ENCODE measurements around the gene C1orf159.
"Not testable (repeated sequence)": the region's sequence is repeated elsewhere in the genome, so short reads cannot be mapped to it uniquely, and the experiment has no call there.

Gene C1orf159

DNA sequence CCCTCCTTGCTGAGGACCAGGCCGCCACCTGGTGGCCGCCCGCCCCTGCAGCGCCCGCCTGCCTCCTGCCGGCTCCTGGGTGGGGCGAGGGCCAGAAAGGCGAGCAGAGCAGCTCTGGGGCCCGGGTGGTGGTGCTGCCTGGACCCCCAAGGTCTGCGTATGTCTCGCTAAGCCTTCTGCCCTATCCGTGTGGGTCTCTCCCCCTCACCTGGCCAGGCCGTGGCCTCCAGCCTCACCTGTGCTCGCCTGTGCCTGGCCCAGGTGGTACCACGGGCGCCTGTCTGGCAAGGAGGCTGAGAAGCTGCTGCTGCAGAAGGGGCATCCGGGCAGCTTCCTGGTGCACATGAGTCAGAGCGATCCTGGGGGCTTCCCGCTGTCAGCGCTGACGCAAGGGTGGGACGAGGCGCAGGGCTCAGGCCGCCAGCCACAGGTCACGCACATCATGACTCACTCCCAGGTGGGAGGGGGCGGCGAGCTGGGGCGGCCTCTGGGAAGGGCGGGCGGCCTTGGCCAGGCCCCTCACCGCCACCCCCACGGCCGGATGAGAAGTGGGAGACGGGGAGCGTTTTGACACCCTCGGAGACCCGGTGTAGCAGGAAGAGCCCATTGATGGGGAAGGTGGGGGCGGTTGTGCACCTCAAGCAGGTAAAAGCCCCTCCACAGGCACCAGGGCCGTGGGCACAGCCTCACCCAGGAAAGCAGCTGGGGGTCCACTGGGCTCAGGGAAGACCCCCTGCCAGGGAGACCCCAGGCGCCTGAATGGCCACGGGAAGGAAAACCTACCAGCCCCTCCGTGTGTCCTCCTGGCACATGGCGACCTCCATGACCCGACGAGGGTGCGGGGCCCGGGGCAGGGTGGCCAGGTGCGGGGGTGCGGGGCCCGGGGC lies 51.7 kb downstream of the C1orf159 start:
- no peak for DNase-seq

DNA sequence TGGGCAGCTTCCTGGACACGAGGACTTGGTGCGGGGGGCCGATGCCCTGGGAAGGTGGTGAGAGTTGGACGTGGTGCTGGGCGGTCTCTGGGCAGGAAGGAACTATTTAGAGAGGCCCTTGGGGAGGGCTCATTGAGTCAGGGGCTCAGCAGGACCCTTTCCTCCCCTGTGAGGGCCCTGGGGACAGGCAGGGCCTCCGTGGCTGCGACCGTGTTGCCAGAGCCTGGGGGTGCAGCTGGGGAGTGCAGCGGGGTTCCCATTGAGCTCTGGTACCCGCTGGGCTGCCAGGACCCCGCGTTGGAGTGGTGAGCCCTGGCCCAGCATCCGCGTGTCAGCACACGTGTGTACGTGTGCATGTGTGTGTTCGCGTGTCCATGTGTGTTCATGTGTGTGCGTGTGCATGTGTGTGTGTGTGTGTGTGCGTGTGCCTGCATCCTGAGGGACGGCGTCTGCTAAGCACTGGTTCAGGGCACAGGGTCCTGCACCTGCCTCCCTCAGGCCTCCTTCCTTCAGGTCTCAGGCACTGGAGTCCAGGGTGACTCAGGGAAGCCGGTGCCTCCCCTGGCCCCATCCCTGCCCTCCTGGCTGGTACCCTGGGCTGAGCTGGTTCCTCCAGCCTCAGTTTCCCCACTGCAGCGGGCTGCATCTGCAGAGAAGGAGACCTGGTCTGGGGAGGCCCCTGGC lies 52.5 kb downstream of the C1orf159 start:
- DNase-seq, result no peak

GRCh38 chr1:1062348-1063163 lies 53.3 kb downstream of the C1orf159 start:
- no peak for DNase-seq

DNA sequence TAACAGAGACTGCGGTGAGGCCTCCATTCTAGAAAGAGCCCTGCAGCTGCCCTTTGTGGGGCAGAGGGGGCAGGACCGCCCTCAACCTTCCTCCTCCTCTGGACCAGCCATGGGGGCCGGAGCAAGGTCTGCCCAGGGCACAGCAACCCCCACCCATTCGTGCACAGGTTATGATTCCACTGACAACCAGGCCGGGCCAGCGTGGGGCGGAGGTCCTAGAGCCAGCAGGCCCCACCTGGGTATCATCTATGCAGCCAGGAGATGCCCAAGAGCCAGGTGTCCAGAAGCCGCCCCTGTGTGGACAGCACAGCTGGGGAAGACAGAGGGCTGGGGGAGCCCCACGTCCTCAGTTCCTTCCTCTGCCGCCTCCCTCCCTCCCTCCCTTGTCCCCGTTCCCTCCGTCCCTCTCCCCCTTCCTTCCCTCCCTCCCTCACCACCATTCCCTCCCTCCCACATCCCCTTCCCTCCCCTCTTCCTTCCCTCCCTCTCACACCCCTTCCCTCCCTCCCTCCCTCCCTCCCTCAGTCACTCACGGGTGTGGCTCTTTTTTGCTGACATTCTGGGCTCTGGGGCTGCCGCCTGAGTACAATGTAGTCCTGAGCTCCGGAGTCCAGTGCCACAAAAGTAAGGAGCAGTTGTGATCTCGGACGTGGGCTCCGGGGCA lies 54.1 kb downstream of the C1orf159 start:
- DNase-seq, result no peak

DNA sequence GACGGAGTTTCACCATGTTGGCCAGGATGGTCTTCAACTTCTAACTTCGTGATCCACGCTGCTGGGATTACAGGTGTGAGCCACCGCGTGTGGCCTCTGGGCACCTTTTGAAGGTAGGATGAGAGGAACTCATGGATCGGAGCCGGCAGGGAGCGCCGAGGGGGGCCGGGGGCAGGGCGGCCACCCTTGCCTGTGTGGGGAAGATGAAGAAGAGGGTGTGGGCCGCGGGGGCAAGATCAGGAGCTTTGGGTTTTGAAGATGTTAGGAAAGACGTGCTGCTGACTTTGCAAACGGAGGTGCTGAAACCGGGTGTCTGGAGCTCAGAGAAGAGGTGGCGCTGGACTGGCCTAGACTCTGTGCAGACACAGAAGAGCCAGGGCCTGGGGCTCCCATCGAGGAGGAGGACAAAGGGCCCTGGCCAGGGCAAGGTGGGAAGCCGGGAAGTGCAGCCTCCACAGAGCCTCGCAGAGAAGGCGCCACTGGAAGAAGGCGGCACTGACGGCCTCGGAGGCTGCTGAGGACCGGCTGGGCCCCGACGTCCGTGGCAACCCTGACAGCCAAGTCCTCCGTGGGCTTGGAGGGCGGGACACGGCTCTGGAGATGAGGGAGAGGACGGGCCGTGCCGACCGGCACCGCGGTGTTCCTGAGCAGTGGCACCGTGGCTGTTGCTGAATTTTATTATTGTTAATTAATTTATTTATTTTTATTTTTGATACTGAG lies 55.4 kb downstream of the C1orf159 start:
- no peak for DNase-seq

DNA sequence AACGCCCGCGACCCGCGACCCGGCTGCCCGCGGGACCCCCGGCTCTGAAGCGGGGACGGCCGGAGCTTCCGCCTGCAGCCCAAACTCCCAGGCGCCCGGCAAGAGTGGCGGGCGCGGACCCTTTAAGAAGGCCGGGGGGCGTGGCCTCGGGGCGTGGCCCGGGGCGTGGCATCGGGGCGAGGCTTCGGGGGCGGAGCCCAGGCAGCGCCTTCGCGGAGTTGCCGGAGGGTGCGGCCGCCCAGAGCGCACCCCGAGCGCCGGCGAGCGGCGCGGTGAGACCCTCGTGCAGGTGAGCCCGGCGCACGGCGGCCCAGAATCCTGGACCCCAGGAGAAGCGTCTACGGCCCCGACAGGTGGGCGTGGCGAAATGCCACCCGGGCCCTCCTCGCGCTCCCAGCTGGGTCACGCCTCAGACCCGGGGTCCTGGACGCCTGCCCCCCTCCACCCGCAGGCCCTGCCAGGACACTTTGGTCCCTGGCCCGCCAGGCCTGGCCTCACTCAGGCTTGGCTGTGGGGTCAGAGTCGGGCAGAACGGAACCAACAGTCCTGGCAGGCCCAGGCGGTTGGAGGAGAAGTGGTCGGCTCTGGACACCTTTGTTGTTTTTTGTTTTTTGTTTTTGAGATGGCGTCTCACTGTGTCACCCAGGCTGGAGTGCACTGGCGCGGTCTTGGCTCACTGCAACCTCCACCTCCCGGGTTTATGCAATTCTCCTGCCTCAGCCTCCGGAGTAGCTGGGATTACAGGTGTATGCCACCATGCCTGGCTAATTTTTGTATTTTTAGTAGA lies 56.2 kb downstream of the C1orf159 start:
- DNase-seq, result no peak

GRCh38 chr1:1058921-1059493 lies 56.9 kb downstream of the C1orf159 start:
- no peak for DNase-seq

GRCh38 chr1:1058088-1058905 lies 57.6 kb downstream of the C1orf159 start:
- no peak for DNase-seq

GRCh38 chr1:1057769-1058087 lies 58.2 kb downstream of the C1orf159 start:
- not testable (repeated sequence) for DNase-seq

DNA sequence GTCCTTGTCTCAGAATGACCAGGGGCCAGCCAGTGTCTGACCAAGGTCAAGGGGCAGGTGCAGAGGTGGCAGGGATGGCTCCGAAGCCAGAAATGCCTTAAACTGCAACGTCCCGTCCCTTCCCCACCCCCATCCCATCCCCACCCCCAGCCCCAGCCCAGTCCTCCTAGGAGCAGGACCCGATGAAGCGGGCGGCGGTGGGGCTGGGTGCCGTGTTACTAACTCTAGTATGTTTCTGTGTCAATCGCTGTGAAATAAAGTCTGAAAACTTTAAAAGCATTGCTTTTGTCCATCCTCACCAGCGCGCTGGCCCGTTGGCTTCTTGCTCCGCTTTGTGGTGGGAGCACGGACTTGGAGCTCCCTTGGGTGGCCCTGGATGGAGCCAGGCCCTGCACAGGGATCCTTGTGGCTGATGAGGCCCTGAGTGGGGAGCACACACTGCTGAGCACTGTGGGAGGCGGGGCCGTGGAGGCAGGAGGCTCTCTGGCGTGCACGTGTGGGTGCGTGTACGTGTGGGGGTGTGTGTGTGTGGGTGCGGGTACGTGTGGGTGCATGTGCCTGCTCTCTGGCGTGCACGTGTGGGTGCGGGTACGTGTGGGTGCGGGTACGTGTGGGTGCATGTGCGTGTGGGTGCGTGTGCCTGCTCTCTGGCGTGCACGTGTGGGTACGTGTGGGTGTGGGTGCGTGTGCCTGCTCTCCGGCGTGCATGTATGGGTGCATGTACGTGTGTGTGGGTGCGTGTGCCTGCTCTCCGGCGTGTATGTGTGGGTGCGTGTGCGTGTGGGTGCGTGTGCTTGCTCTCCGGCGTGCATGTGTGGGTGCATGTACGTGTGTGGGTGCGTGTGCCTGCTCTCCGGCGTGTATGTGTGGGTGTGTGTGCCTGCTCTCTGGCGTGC lies 59.8 kb downstream of the C1orf159 start:
- no peak for DNase-seq

- no peak for DNase-seq
These were observed 60.9 kb downstream of the C1orf159 start for GRCh38 chr1:1054971-1055370.

DNA sequence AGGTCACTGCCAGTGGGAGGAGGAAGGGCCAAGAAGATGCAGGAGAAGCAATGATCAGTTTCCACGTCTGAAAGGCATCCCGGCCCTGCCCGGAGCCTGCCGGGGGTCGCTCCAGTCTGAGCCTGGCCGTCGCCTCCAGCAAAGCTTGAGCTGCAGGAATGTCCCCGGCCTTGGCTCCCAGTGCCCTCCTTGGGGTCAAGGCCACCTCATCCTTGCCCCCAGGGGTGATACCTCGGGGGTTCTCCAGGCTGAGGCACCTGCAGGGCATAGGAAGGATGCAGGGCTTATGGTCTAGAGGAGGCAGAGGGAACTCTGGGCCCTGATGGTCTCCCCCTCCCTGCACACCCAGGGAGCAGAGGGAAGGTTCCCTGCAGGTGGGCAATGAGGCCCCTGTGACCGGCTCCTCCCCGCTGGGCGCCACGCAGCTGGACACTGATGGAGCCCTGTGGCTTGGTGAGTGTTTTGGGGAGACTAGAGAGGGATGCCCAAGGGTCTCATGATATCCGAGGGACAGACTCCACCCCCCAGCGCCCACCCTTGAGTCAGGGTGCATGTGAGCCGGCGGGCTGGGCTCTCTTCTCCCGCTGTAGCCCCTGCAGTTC lies 61.7 kb downstream of the C1orf159 start:
- DNase-seq, result no peak

DNA sequence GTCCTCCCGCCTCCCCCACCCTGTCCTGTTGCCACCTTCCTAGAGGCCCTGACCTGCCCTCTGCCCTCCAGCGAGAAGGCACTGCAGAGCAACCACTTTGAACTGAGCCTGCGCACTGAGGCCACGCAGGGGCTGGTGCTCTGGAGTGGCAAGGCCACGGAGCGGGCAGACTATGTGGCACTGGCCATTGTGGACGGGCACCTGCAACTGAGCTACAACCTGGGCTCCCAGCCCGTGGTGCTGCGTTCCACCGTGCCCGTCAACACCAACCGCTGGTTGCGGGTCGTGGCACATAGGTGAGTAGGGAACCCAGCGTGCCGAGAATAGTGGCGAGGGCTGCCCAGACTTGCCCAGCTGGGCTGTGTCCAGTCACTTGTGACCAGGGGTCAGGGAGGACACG lies 62.2 kb downstream of the C1orf159 start:
- DNase-seq, result no peak

GRCh38 chr1:1053022-1053421 lies 62.9 kb downstream of the C1orf159 start:
- DNase-seq, result no peak

- DNase-seq, result no peak
These were observed 63.7 kb downstream of the C1orf159 start for GRCh38 chr1:1052003-1052840.

DNA sequence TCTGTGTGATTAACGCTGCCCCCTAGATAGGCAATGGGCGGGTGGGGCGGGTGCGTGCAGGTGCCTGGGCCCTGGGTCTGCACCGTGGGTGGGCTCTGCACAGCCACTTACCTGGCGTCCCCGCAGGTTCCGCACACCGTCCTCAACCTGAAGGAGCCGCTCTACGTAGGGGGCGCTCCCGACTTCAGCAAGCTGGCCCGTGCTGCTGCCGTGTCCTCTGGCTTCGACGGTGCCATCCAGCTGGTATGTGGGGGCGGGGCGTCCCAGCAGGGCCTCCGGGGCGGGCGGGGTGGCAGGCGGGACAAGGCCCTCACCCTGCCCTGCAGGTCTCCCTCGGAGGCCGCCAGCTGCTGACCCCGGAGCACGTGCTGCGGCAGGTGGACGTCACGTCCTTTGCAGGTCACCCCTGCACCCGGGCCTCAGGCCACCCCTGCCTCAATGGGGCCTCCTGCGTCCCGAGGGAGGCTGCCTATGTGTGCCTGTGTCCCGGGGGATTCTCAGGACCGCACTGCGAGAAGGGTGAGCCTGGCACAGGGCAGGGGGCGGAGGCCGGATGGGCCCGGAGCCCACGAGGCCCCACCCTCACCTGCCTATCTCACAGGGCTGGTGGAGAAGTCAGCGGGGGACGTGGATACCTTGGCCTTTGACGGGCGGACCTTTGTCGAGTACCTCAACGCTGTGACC lies 64.6 kb downstream of the C1orf159 start:
- no peak for DNase-seq

DNA sequence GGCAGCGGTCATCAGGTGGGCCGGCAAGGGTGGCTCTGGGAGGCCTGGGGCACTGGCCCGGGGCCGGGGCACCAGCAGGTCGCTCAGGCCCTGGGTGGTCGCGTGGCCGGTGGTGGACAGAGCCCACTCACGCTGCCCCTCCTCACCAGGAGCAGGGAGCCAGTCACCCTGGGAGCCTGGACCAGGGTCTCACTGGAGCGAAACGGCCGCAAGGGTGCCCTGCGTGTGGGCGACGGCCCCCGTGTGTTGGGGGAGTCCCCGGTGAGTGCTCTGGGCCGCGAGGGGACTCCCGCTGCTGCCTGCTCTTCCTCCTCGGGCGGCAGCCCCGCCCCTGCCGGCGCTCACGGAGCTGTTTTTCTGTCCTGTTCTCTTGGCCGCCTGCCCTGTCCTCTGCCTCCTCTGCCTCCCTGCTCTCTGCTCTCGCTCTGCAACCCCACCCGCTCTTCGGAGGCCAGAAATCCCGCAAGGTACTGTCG lies 65.3 kb downstream of the C1orf159 start:
- DNase-seq, result no peak

All from DMS 273 treated with DMSO at 0.1 percent for 48 hours (cell line).